Omental fat pad (tissue), 4 donors: ENCODE data around the gene KRT35. TPM values are rescaled to one million over a fixed set of nuclear protein-coding genes. Genes with fewer than 3 reads are reported as not detected.

Experiments used
- ATAC-seq: fragments of 150-250 bp; one replicate; pipeline ENCODE4 v1.9.1; 2016; ENCODE audit warnings: mild to moderate bottlenecking, moderate library complexity; ENCODE audit not compliant: low FRiP score
- DNase-seq: peaks from one replicate; pipeline ENCODE4 v3.0.0-alpha.2; 2019; ENCODE audit warnings: low spot score
- total RNA-seq, 4 donors: library from RNA; depleted of rRNA; stranded (reverse); fragments of >200 nt; gene quantifications; one replicate each; pipeline ENCODE4 v1.1.0, GENCODE V29; 2016
- TF ChIP-seq, protein P1 (sequence below), 3 donors: fragments of 450-650 bp; IDR thresholded peaks; one replicate each; pipeline ENCODE4 v1.5.1; 2016 to 2017; ENCODE audit warnings: antibody characterized with exemption in 3 of 3, mild to moderate bottlenecking in 3 of 3, moderate library complexity in 2 of 3

The KRT35 gene
- total RNA-seq, 4 donors from 2014 or later, result not detected

DNA sequence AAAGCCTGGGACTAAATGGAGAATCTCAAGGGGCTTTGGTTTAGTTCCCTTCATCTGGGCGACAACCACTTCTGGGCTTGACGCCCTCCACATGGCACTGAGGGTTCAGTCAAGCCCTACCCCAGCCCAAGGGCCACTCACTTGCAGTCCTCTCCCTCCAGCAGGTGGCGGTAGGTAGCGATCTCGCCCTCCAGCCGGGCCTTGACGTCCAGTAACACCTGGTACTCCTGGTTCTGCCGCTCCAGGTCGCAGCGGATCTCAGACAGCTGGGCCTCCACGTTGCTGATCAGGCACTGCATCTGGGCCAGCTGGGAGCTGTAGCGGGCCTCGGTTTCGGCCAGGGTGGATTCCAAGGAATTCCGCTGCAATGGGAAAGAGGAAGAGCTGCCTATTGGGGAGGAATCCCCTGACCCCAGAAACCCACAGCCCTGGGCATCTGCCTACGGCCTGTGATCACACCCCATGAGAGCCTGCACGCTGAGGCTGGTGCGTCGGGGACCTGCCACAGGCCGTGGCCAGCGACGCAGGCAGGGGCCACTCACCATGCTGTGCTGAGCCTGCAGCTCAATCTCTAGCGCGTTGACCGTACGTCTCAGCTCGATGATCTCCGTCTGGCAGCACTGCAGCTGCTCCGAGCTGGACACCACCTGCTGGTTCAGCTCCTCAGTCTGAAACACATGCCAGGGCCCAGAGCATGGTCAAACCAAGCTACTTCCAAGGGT lies 6.0 kb upstream of the KRT35 start:
- ATAC-seq, result no peak
- TF ChIP-seq, protein P1, sequence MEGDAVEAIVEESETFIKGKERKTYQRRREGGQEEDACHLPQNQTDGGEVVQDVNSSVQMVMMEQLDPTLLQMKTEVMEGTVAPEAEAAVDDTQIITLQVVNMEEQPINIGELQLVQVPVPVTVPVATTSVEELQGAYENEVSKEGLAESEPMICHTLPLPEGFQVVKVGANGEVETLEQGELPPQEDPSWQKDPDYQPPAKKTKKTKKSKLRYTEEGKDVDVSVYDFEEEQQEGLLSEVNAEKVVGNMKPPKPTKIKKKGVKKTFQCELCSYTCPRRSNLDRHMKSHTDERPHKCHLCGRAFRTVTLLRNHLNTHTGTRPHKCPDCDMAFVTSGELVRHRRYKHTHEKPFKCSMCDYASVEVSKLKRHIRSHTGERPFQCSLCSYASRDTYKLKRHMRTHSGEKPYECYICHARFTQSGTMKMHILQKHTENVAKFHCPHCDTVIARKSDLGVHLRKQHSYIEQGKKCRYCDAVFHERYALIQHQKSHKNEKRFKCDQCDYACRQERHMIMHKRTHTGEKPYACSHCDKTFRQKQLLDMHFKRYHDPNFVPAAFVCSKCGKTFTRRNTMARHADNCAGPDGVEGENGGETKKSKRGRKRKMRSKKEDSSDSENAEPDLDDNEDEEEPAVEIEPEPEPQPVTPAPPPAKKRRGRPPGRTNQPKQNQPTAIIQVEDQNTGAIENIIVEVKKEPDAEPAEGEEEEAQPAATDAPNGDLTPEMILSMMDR (IDR thresholded peaks at IDR 0.05), result no peak
- DNase-seq, result no peak

GRCh38 chr17:41486316-41486715 lies 5.4 kb upstream of the KRT35 start:
- DNase-seq, result no peak
- no peak for ATAC-seq
- TF ChIP-seq, protein P1 (IDR thresholded peaks at IDR 0.05), result no peak

DNA sequence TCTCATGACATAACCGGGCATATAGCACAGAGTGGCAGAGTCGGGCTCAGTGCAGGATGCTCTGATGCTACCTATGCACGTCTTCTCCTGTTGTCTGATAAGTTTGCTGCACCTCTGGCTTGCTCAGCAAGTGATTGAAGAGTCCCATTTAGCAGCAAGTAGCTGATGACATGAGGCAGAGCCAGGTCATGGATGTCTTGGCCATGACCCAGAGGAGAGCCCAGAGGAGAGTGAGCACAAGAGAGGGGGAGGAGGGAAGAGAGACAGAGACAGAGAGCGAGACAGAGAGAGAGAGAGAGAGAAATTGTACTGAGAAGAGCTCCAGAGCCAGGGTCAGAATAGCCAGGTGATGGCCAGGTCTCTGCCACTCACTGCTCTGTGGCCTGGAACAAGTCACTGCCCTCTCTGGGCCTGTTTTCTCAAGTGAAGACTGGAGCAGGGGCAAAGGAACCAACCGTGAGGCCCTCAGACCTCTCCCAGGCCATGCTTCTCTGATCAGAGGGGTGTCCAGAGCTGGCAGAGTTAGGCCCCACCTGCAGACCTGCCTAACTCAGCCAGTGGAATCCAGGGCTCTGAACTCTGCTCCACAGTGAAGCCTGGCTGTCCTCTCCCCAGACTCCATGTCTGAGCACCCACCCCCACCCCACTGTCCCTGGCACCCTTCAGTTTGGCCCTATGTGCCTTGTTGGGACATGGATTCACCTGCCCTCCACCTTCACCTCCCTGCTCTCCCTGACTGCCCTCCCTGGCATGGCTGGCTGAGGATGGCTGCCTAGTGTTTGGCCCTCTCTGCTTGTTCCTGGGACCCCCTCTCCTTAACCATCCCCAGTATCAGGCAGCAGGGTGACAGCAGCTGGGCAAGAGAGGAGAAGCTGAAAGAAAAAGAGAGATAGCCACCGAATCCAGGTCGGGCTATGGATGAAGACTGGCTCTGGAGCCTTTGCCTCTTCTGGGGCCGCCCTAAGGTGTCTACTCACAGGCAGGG lies 4.3 kb upstream of the KRT35 start:
- DNase-seq (no peak), ATAC-seq (no peak)
- TF ChIP-seq, protein P1 (IDR thresholded peaks at IDR 0.05), result no peak

- DNase-seq (no peak), ATAC-seq (no peak)
- TF ChIP-seq, protein P1 (IDR thresholded peaks at IDR 0.05), result no peak
Observed at GRCh38 chr17:41483991-41484826, 3.3 kb upstream of the KRT35 start.

GRCh38 chr17:41483531-41483930 lies 2.6 kb upstream of the KRT35 start:
- TF ChIP-seq, protein P1 (IDR thresholded peaks at IDR 0.05), result no peak
- no peak for DNase-seq
- no peak for ATAC-seq

DNA sequence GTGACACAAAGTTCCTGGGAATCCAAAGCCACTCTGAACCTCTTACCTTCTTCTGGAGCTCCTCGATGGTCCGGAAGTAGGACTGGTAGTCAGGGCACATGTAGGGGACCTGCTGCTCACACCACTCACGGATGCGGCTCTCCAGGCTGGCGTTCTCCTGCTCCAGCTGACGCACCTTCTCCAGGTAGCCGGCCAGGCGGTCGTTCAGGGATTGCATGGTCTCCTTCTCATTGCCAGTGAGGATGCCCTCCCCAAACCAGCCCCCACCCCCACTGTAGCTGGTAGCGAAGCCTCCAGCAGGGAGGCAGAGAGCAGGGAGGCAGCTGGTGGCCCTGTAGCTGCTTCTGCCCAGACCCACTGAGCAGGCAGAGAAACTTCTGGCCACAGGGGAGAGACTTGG lies 370 bp downstream of the KRT35 start:
- ATAC-seq (no peak), DNase-seq (no peak)
- TF ChIP-seq, protein P1 (IDR thresholded peaks at IDR 0.05), result no peak
